Testis (tissue), 2 donors: ENCODE measurements around the gene PLOD3.

Experiments
- POLR2A ChIP-seq: fragments of 450-650 bp; IDR thresholded peaks from one replicate; pipeline ENCODE4 v1.6.1; 2017; ENCODE audit warnings: antibody characterized with exemption, mild to moderate bottlenecking, moderate library complexity
- TF ChIP-seq, protein P1 (sequence below), 3 experiments: fragments of 450-650 bp in 2 of 3; fragments of 200-600 bp in 1 of 3; sonication (generic) in 1 of 3; IDR thresholded peaks; one replicate each; pipeline ENCODE4 v1.5.1; 2016 to 2019; ENCODE audit warnings: antibody characterized with exemption in 3 of 3, mild to moderate bottlenecking in 2 of 3, moderate library complexity in 1 of 3

DNA sequence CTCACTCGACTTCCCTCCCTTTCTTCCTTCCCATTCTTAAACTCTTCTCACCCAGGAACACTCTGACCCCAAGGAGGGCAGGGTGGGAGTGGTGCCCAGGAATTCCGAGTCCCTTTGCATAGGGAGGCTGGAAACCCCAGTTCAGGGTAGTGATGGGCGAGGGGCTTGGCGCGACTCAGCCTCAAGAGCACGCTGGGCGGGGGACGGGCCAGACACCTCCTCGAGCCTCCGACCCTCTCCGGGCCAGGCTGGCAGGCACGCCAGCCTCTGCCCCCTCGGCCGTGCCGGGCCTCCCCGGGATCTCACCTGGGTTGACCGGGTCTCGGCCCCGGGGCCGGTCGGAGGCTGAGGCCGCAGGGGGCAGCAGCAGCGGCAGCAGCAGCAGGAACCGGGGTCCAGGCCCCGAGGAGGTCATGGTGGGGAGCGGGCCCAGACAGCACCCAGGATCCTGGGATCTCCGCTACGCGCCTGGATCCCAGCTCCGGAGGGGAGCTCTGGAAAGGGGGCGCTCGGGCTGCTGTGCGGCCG, 457 bp downstream of the PLOD3 start:
- TF ChIP-seq POLR2A = no peak
- TF ChIP-seq, protein P1, sequence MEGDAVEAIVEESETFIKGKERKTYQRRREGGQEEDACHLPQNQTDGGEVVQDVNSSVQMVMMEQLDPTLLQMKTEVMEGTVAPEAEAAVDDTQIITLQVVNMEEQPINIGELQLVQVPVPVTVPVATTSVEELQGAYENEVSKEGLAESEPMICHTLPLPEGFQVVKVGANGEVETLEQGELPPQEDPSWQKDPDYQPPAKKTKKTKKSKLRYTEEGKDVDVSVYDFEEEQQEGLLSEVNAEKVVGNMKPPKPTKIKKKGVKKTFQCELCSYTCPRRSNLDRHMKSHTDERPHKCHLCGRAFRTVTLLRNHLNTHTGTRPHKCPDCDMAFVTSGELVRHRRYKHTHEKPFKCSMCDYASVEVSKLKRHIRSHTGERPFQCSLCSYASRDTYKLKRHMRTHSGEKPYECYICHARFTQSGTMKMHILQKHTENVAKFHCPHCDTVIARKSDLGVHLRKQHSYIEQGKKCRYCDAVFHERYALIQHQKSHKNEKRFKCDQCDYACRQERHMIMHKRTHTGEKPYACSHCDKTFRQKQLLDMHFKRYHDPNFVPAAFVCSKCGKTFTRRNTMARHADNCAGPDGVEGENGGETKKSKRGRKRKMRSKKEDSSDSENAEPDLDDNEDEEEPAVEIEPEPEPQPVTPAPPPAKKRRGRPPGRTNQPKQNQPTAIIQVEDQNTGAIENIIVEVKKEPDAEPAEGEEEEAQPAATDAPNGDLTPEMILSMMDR (IDR thresholded peaks at IDR 0.05) = peak in 1 of 3 experiments; percentile 13
